Measurements from ENCODE around the gene NME3. TPM values are rescaled to one million over a fixed set of nuclear protein-coding genes. Genes with fewer than 3 reads are reported as not detected.

The NME3 gene
- total RNA-seq, 1 donor from 2014 or later: 33.3 TPM

DNA sequence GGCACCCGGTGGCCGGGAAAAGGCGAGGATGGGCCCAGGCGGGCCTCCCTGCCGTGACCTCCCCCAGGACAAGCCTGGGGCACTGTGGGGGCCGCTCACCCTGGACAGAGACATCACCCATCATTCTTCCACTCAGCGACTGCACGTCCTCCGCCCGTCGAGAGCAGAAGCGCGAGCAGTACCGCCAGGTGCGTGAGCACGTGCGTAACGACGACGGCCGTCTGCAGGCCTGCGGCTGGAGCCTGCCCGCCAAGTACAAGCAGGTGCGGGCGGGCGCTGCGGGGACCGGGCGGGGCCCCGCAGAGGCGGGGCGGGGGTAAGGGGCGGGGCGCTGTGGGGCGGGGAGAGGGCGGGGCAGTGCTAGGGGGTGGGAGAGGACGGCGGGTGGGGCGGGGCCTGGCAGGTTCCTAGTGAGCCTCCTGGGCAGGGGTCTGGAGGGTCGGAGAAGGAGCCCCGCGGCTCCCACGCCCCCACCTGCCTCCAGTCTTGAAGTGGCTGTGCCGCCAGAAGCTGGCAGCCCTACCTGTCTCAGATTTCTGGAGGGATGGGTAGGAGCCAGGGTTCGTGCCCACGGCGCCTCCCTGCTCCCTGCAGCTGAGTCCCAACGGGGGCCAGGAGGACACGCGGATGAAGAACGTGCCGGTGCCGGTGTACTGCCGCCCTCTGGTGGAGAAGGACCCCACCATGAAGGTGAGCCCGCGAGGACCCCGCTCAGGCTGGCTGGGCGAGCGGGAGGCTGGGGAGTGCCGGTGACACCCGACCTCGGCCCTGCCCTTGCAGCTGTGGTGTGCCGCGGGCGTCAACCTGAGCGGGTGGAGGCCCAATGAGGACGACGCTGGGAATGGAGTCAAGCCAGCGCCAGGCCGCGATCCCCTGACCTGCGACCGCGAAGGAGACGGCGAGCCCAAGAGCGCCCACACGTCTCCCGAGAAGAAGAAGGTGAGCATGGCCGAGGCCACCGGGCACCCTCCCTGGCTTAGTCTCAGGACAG is 7.5 kb downstream of the NME3 start:
- no peak overlapping the region for H3K27ac Mint-ChIP-seq (ENCODE audit: unreplicated experiment)
- H3K9me3 Mint-ChIP-seq (ENCODE audit: unreplicated experiment): no peaks in the 10 kb centered on the region
- H3K27me3 Mint-ChIP-seq (ENCODE audit: unreplicated experiment): peaks cover 12% of the 10 kb centered on the region
- peaks cover 25% of the 10 kb centered on the region for H3K36me3 Mint-ChIP-seq (ENCODE audit: low read depth, unreplicated experiment)
- TF ChIP-seq, protein P1, sequence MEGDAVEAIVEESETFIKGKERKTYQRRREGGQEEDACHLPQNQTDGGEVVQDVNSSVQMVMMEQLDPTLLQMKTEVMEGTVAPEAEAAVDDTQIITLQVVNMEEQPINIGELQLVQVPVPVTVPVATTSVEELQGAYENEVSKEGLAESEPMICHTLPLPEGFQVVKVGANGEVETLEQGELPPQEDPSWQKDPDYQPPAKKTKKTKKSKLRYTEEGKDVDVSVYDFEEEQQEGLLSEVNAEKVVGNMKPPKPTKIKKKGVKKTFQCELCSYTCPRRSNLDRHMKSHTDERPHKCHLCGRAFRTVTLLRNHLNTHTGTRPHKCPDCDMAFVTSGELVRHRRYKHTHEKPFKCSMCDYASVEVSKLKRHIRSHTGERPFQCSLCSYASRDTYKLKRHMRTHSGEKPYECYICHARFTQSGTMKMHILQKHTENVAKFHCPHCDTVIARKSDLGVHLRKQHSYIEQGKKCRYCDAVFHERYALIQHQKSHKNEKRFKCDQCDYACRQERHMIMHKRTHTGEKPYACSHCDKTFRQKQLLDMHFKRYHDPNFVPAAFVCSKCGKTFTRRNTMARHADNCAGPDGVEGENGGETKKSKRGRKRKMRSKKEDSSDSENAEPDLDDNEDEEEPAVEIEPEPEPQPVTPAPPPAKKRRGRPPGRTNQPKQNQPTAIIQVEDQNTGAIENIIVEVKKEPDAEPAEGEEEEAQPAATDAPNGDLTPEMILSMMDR (IDR thresholded peaks at IDR 0.05; ENCODE audit: unreplicated experiment): peak; percentile 56
- H3K4me3 Mint-ChIP-seq (ENCODE audit: unreplicated experiment): no peak overlapping the region
- H3K4me1 Mint-ChIP-seq (ENCODE audit: unreplicated experiment): no peaks in the 10 kb centered on the region
- DNase-seq (ENCODE audit: low spot score): peak; percentile 76

DNA sequence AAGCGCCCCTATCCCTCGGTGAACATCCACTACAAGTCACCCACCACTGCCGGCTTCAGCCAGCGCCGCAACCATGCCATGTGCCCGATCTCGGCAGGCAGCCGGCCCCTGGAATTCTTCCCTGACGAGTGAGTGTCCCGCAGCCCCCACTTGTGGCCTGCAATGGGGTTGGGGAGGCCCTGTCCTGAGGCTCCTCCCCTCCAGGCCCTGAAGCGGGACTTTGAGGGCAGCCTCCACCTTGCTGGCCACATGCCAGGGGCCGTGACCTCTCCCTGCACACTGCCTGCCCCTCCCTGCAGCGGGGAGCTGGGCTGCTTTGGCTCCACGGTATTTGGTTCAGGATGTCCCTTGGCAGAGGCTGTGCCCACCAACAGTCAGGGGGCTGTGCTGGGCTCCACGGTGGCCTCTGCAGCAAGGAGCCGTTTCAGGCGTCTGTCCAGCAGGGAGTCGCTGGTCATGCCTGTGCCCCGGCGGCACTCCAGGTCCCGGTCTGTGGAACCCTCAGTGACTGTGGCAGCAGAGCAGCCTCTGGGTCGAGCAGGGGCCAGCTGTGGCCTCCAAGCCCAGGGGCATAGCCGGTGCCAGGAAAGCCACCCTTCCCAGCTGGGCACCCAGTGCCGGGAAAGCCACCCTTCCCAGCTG is 8.3 kb downstream of the NME3 start:
- no peaks in the 10 kb centered on the region for H3K4me1 Mint-ChIP-seq (ENCODE audit: unreplicated experiment)
- H3K4me3 Mint-ChIP-seq (ENCODE audit: unreplicated experiment): no peak overlapping the region
- no peaks in the 10 kb centered on the region for H3K9me3 Mint-ChIP-seq (ENCODE audit: unreplicated experiment)
- DNase-seq (ENCODE audit: low spot score): no peak
- TF ChIP-seq, protein P1 (IDR thresholded peaks at IDR 0.05; ENCODE audit: unreplicated experiment): no peak
- no peak overlapping the region for H3K27ac Mint-ChIP-seq (ENCODE audit: unreplicated experiment)
- peaks cover 25% of the 10 kb centered on the region for H3K36me3 Mint-ChIP-seq (ENCODE audit: low read depth, unreplicated experiment)
- H3K27me3 Mint-ChIP-seq (ENCODE audit: unreplicated experiment): peaks cover 12% of the 10 kb centered on the region

DNA sequence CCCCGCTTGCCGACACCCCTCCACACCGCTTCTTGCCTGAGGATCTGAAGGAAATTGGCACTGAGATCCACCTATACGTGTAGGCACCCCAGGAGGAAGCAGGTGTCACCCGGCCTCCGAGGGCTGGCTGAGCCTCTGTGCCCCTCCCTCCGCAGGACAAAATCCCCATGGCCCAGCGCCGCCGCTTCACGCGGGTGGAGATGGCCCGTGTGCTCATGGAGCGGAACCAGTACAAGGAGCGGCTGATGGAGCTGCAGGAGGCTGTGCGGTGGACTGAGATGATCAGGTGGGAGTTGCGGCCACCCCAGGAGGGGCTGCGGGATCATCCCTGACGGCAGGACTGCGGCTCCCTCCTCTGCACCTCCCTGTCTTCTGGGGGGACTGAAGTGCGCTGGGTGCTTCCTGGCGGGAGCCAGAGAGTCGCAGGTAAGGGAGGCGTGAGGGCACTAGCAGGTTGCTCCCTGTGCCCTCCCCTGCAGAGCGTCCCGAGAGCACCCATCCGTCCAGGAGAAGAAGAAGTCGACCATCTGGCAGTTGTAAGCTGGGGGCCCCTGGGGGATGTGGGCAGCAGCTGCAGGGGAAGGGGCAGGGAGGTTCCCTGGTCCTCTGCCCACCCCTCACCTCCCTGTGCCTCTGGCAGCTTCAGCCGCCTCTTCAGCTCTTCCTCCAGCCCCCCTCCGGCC is 9.0 kb downstream of the NME3 start:
- DNase-seq (ENCODE audit: low spot score): no peak
- Mint-ChIP-seq H3K27me3 (ENCODE audit: unreplicated experiment) (peaks cover 12% of the 10 kb centered on the region), H3K36me3 (ENCODE audit: low read depth, unreplicated experiment) (peaks cover 22% of the 10 kb centered on the region), H3K27ac (ENCODE audit: unreplicated experiment) (no peak overlapping the region), H3K9me3 (ENCODE audit: unreplicated experiment) (no peaks in the 10 kb centered on the region), H3K4me1 (ENCODE audit: unreplicated experiment) (no peaks in the 10 kb centered on the region), H3K4me3 (ENCODE audit: unreplicated experiment) (no peak overlapping the region)
- TF ChIP-seq, protein P1 (IDR thresholded peaks at IDR 0.05; ENCODE audit: unreplicated experiment): no peak

DNA sequence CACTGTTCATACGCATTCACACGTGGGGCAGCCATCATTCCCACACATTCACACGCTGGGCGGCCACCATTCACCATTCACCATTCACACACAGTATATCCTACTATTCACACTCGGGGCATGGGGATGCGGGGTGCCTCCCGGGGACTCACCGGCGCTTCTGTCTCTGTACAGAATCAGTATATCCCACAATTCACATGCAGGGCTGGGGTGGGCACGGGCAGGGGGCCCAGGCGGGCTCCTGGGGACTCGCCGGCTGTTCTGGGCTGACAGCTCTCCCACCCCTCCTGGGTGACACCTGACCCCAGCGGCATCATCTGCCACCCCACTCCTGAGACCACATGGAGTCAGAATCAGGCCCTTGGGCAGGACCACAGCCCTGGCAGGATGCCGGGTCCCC is 9.6 kb downstream of the NME3 start:
- Mint-ChIP-seq H3K4me3 (ENCODE audit: unreplicated experiment) (no peak overlapping the region), H3K9me3 (ENCODE audit: unreplicated experiment) (no peaks in the 10 kb centered on the region)
- TF ChIP-seq, protein P1 (IDR thresholded peaks at IDR 0.05; ENCODE audit: unreplicated experiment): no peak

More for the DNA sequence above, 9.6 kb downstream of the NME3 start:
- no peak for DNase-seq (ENCODE audit: low spot score)
- H3K27me3 Mint-ChIP-seq (ENCODE audit: unreplicated experiment): peaks cover 13% of the 10 kb centered on the region
- H3K27ac Mint-ChIP-seq (ENCODE audit: unreplicated experiment): no peak overlapping the region
- H3K36me3 Mint-ChIP-seq (ENCODE audit: low read depth, unreplicated experiment): peaks cover 22% of the 10 kb centered on the region
- no peaks in the 10 kb centered on the region for H3K4me1 Mint-ChIP-seq (ENCODE audit: unreplicated experiment)
